ENCODE results near the gene TMEM37. TPM values are rescaled to one million over a fixed set of nuclear protein-coding genes. Genes with fewer than 3 reads are reported as not detected.
A peak's percentile ranks its signal among the peaks of the same experiment; 100 is the strongest.

TMEM37 gene
- polyA plus RNA-seq, 1 donor from 2014 or later: not detected

GRCh38 chr2:119448427-119449141 is 16.9 kb downstream of the TMEM37 start:
- peaks cover 0 to 3% (median 0%) of the 10 kb centered on the region in 3 donors for H3K4me1 Mint-ChIP-seq
- H3K4me3 Mint-ChIP-seq: no peak overlapping the region

GRCh38 chr2:119449521-119449920 is 17.9 kb downstream of the TMEM37 start:
- Mint-ChIP-seq H3K36me3 (peaks cover 2% of the 10 kb centered on the region), H3K27me3 (peaks cover 20% of the 10 kb centered on the region), H3K27ac (no peak overlapping the region), H3K4me3 (no peak overlapping the region), H3K4me1 (peaks cover 0 to 3% (median 0%) of the 10 kb centered on the region in 3 donors), H3K9me3 (peaks cover 0 to 2% (median 0%) of the 10 kb centered on the region in 3 donors)

More at GRCh38 chr2:119448427-119449141, 16.9 kb downstream of the TMEM37 start:
- H3K36me3 Mint-ChIP-seq: peaks cover 2% of the 10 kb centered on the region
- H3K27ac Mint-ChIP-seq: peak overlapping the region in 1 of 3 donors; percentile 39
- H3K9me3 Mint-ChIP-seq: peaks cover 0 to 2% (median 0%) of the 10 kb centered on the region in 3 donors
- H3K27me3 Mint-ChIP-seq: peaks cover 20% of the 10 kb centered on the region

GRCh38 chr2:119451336-119452050 is 19.8 kb downstream of the TMEM37 start:
- H3K9me3 Mint-ChIP-seq: peaks cover 0 to 2% (median 0%) of the 10 kb centered on the region in 3 donors
- peaks cover 21% of the 10 kb centered on the region for H3K27me3 Mint-ChIP-seq
- H3K27ac Mint-ChIP-seq: no peak overlapping the region
- H3K36me3 Mint-ChIP-seq: peaks cover 2% of the 10 kb centered on the region
- H3K4me1 Mint-ChIP-seq: peaks cover 0 to 3% (median 0%) of the 10 kb centered on the region in 3 donors
- H3K4me3 Mint-ChIP-seq: no peak overlapping the region

GRCh38 chr2:119453972-119454593 is 22.4 kb downstream of the TMEM37 start:
- peaks cover 19% of the 10 kb centered on the region for H3K27me3 Mint-ChIP-seq
- peaks cover 0 to 2% (median 2%) of the 10 kb centered on the region in 3 donors for H3K9me3 Mint-ChIP-seq
- no peak overlapping the region for H3K27ac Mint-ChIP-seq
- H3K4me3 Mint-ChIP-seq: no peak overlapping the region
- peaks cover 2% of the 10 kb centered on the region for H3K36me3 Mint-ChIP-seq
- H3K4me1 Mint-ChIP-seq: no peaks in the 10 kb centered on the region

- peaks cover 19% of the 10 kb centered on the region for H3K27me3 Mint-ChIP-seq
- no peak overlapping the region for H3K4me3 Mint-ChIP-seq
- no peak overlapping the region for H3K27ac Mint-ChIP-seq
- H3K4me1 Mint-ChIP-seq: no peaks in the 10 kb centered on the region
- peaks cover 0 to 2% (median 2%) of the 10 kb centered on the region in 3 donors for H3K9me3 Mint-ChIP-seq
- peaks cover 2% of the 10 kb centered on the region for H3K36me3 Mint-ChIP-seq
Observed at GRCh38 chr2:119455066-119455718, 23.5 kb downstream of the TMEM37 start.

- H3K27ac Mint-ChIP-seq: no peak overlapping the region
- no peaks in the 10 kb centered on the region for H3K36me3 Mint-ChIP-seq
- peaks cover 4% of the 10 kb centered on the region for H3K27me3 Mint-ChIP-seq
- no peak overlapping the region for H3K4me3 Mint-ChIP-seq
- H3K4me1 Mint-ChIP-seq: no peaks in the 10 kb centered on the region
- H3K9me3 Mint-ChIP-seq: peaks cover 0 to 2% (median 0%) of the 10 kb centered on the region in 3 donors
Observed at GRCh38 chr2:119460076-119460475, 28.4 kb downstream of the TMEM37 start.

GRCh38 chr2:119461811-119462210 is 30.2 kb downstream of the TMEM37 start:
- peaks cover 6% of the 10 kb centered on the region for H3K27me3 Mint-ChIP-seq
- no peak overlapping the region for H3K4me3 Mint-ChIP-seq
- H3K27ac Mint-ChIP-seq: no peak overlapping the region
- no peaks in the 10 kb centered on the region for H3K4me1 Mint-ChIP-seq
- H3K36me3 Mint-ChIP-seq: no peaks in the 10 kb centered on the region
- H3K9me3 Mint-ChIP-seq: peaks cover 0 to 2% (median 0%) of the 10 kb centered on the region in 3 donors

- Mint-ChIP-seq H3K27me3 (peaks cover 6% of the 10 kb centered on the region), H3K27ac (no peak overlapping the region), H3K4me1 (no peaks in the 10 kb centered on the region), H3K4me3 (no peak overlapping the region), H3K36me3 (no peaks in the 10 kb centered on the region), H3K9me3 (peaks cover 0 to 1% (median 0%) of the 10 kb centered on the region in 3 donors)
Observed at GRCh38 chr2:119462574-119462973, 30.9 kb downstream of the TMEM37 start.

GRCh38 chr2:119463136-119463535 is 31.5 kb downstream of the TMEM37 start:
- no peak overlapping the region for H3K27ac Mint-ChIP-seq

GRCh38 chr2:119463990-119464389 is 32.3 kb downstream of the TMEM37 start:
- Mint-ChIP-seq H3K9me3 (no peaks in the 10 kb centered on the region), H3K36me3 (no peaks in the 10 kb centered on the region), H3K4me3 (no peak overlapping the region), H3K27me3 (peaks cover 6% of the 10 kb centered on the region), H3K4me1 (no peaks in the 10 kb centered on the region), H3K27ac (no peak overlapping the region)

More at GRCh38 chr2:119463136-119463535, 31.5 kb downstream of the TMEM37 start:
- H3K4me3 Mint-ChIP-seq: no peak overlapping the region
- H3K36me3 Mint-ChIP-seq: no peaks in the 10 kb centered on the region
- H3K9me3 Mint-ChIP-seq: no peaks in the 10 kb centered on the region
- H3K27me3 Mint-ChIP-seq: peaks cover 6% of the 10 kb centered on the region
- no peaks in the 10 kb centered on the region for H3K4me1 Mint-ChIP-seq

- Mint-ChIP-seq H3K9me3 (no peaks in the 10 kb centered on the region), H3K27me3 (peaks cover 6% of the 10 kb centered on the region), H3K4me1 (no peaks in the 10 kb centered on the region), H3K36me3 (no peaks in the 10 kb centered on the region), H3K27ac (no peak overlapping the region), H3K4me3 (no peak overlapping the region)
Observed at GRCh38 chr2:119464981-119465380, 33.3 kb downstream of the TMEM37 start.

GRCh38 chr2:119465687-119466086 is 34.0 kb downstream of the TMEM37 start:
- Mint-ChIP-seq H3K4me3 (no peak overlapping the region), H3K9me3 (no peaks in the 10 kb centered on the region), H3K36me3 (no peaks in the 10 kb centered on the region), H3K4me1 (no peaks in the 10 kb centered on the region), H3K27ac (no peak overlapping the region), H3K27me3 (peaks cover 6% of the 10 kb centered on the region)

GRCh38 chr2:119466373-119466772 is 34.7 kb downstream of the TMEM37 start:
- Mint-ChIP-seq H3K36me3 (no peaks in the 10 kb centered on the region), H3K4me3 (no peak overlapping the region), H3K27me3 (peaks cover 6% of the 10 kb centered on the region), H3K9me3 (no peaks in the 10 kb centered on the region), H3K4me1 (no peaks in the 10 kb centered on the region), H3K27ac (no peak overlapping the region)

GRCh38 chr2:119468154-119468955 is 36.7 kb downstream of the TMEM37 start:
- H3K27me3 Mint-ChIP-seq: peaks cover 9% of the 10 kb centered on the region

More at GRCh38 chr2:119468154-119468955, 36.7 kb downstream of the TMEM37 start:
- no peaks in the 10 kb centered on the region for H3K36me3 Mint-ChIP-seq
- no peaks in the 10 kb centered on the region for H3K9me3 Mint-ChIP-seq
- no peaks in the 10 kb centered on the region for H3K4me1 Mint-ChIP-seq
- no peak overlapping the region for H3K4me3 Mint-ChIP-seq
- H3K27ac Mint-ChIP-seq: no peak overlapping the region

All from IgD-negative memory B cell (primary cell).